H1 (cell line): Measurements from ENCODE around the gene NKAIN4. TPM values are rescaled to one million over a fixed set of nuclear protein-coding genes. Genes with fewer than 3 reads are reported as not detected.
A peak's percentile ranks its signal among the peaks of the same experiment; 100 is the strongest.

Experiments used
- CTCF ChIA-PET: fragments of 300-600 bp; sonication (Branson Sonifier 250); formaldehyde crosslinking; loops from one replicate; lab custom pipeline; 2021; ENCODE audit not compliant: partially characterized antibody; lab: Charles Lee
- POLR2A ChIA-PET: fragments of 300-600 bp; sonication (Branson Sonifier 250); formaldehyde crosslinking; loops from one replicate; lab custom pipeline; 2021; ENCODE audit warnings: inconsistent platforms; ENCODE audit not compliant: partially characterized antibody; lab: Charles Lee
- DNase-seq, 2 experiments: peaks; one replicate each; pipeline versions ENCODE4 v3.0.0 to v3.0.0-alpha.2; 2010 to 2022; ENCODE audit warnings: low spot score in 2 of 2, low read depth in 1 of 2, mixed read lengths in 1 of 2
- FAIRE-seq: peaks from 2 replicates; lab custom pipeline; 2011; peaks lifted over from hg19 to GRCh38; lab: Jason Lieb, UNC
- H2AFZ ChIP-seq: 2 replicates; pipeline ENCODE4 v1.8.1; 2012; ENCODE audit warnings: low read length, inconsistent platforms
- H2AK5ac ChIP-seq: 2 replicates; pipeline ENCODE4 v1.6.1; 2013; ENCODE audit warnings: low read depth, low read length
- H2BK120ac ChIP-seq: replicated peaks from 2 replicates; pipeline ENCODE3; 2013; ENCODE audit warnings: low read depth, low read length, inconsistent platforms
- H2BK12ac ChIP-seq: 2 replicates; pipeline ENCODE4 v1.6.1; 2013; ENCODE audit warnings: low read depth, low read length
- H2BK15ac ChIP-seq: 2 replicates; pipeline ENCODE4 v1.6.1; 2013; ENCODE audit warnings: low read length
- H2BK20ac ChIP-seq: 2 replicates; pipeline ENCODE4 v1.6.1; 2013; ENCODE audit warnings: low read length
- H2BK5ac ChIP-seq: 2 replicates; pipeline ENCODE4 v1.6.1; 2013; ENCODE audit warnings: low read depth, low read length
- H3K14ac ChIP-seq: 2 replicates; pipeline ENCODE4 v1.6.1; 2013; ENCODE audit warnings: inconsistent platforms; ENCODE audit not compliant: insufficient read length
- H3K18ac ChIP-seq: 2 replicates; pipeline ENCODE4 v1.6.1; 2013; ENCODE audit warnings: low read length; ENCODE audit errors: extremely low read depth
- H3K23ac ChIP-seq: 2 replicates; pipeline ENCODE4 v1.6.1; 2013; ENCODE audit warnings: inconsistent platforms; ENCODE audit not compliant: insufficient read length
- H3K23me2 ChIP-seq: 2 replicates; pipeline ENCODE4 v1.6.1; 2013; ENCODE audit warnings: low read depth, low read length
- H3K27ac ChIP-seq: 2 replicates; pipeline ENCODE4 v1.6.1; 2011; ENCODE audit warnings: low read depth, low read length, inconsistent platforms
- H3K27me3 ChIP-seq, 4 experiments: replicated peaks in 1 of 4; 1 replicate in 1 of 4; 2 replicates in 3 of 4; pipeline versions ENCODE4 v1.6.1 to v1.8.1; 2011 to 2013; ENCODE audit warnings: low read length in 3 of 4, mild to moderate bottlenecking in 3 of 4, inconsistent platforms in 2 of 4, mixed read lengths in 2 of 4, moderate library complexity in 1 of 4; ENCODE audit not compliant: control insufficient read depth in 3 of 4, insufficient read depth in 3 of 4; ENCODE audit errors: extremely low read depth in 1 of 4
- H3K36me3 ChIP-seq, 4 experiments: 2 replicates each; pipeline versions ENCODE4 v1.6.1 to v1.8.1; 2011 to 2013; ENCODE audit warnings: mild to moderate bottlenecking in 4 of 4, low read length in 3 of 4, moderate library complexity in 2 of 4, control low read depth in 1 of 4, inconsistent platforms in 1 of 4; ENCODE audit not compliant: insufficient read depth in 4 of 4, control insufficient read depth in 2 of 4
- H3K4ac ChIP-seq: replicated peaks from 2 replicates; pipeline ENCODE3; 2013; ENCODE audit warnings: low read length, low read depth, mixed read lengths, inconsistent platforms; ENCODE audit not compliant: insufficient read length
- H3K4me1 ChIP-seq, 4 experiments: replicated peaks in 1 of 4; 1 replicate in 1 of 4; 2 replicates in 3 of 4; pipeline versions ENCODE4 v1.6.1 to v1.8.1; 2011 to 2013; ENCODE audit warnings: low read length in 3 of 4, inconsistent platforms in 2 of 4, mixed read lengths in 1 of 4; ENCODE audit not compliant: insufficient read depth in 4 of 4, control insufficient read depth in 3 of 4
- H3K4me2 ChIP-seq, 2 experiments: 2 replicates each; pipeline versions ENCODE4 v1.6.1 to v1.8.1; 2011 to 2013; ENCODE audit warnings: low read depth in 2 of 2, low read length in 2 of 2, control low read depth in 1 of 2, inconsistent platforms in 1 of 2, mild to moderate bottlenecking in 1 of 2; ENCODE audit not compliant: insufficient read depth in 1 of 2
- H3K4me3 ChIP-seq, 4 experiments: fragments of 200-600, 300-600 bp in 1 of 4; sonication (generic), shearing (Covaris generic), sonication (Bioruptor Twin) in 1 of 4; 2 replicates each; pipeline versions ENCODE4 v1.5.1 to v1.8.1; 2011 to 2016; ENCODE audit warnings: low read length in 4 of 4, low read depth in 3 of 4, control low read depth in 2 of 4, inconsistent platforms in 2 of 4, mild to moderate bottlenecking in 2 of 4, mixed read lengths in 1 of 4, moderate library complexity in 1 of 4; ENCODE audit not compliant: insufficient read depth in 2 of 4; ENCODE audit errors: extremely low read depth in 1 of 4
- H3K56ac ChIP-seq: replicated peaks from 2 replicates; pipeline ENCODE3; 2013; ENCODE audit warnings: low read depth, mild to moderate bottlenecking, mixed read lengths, low read length, inconsistent platforms; ENCODE audit not compliant: insufficient read length
- H3K79me1 ChIP-seq: 2 replicates; pipeline ENCODE4 v1.6.1; 2013; ENCODE audit warnings: low read depth, low read length, control low read depth
- H3K79me2 ChIP-seq, 2 experiments: 2 replicates each; pipeline versions ENCODE4 v1.6.1 to v1.8.1; 2012 to 2013; ENCODE audit warnings: low read length in 2 of 2, mild to moderate bottlenecking in 2 of 2, inconsistent platforms in 1 of 2; ENCODE audit not compliant: insufficient read depth in 2 of 2, control insufficient read depth in 1 of 2
- H3K9ac ChIP-seq, 4 experiments: replicated peaks in 1 of 4; 1 replicate in 1 of 4; 2 replicates in 3 of 4; pipeline versions ENCODE4 v1.6.1 to v1.8.1; 2011 to 2013; ENCODE audit warnings: low read depth in 3 of 4, low read length in 3 of 4, control low read depth in 2 of 4, mild to moderate bottlenecking in 2 of 4, moderate library complexity in 2 of 4, inconsistent platforms in 1 of 4; ENCODE audit errors: extremely low read depth in 1 of 4
- H3K9me3 ChIP-seq, 2 experiments: 2 replicates each; pipeline versions ENCODE4 v1.6.1 to v1.8.1; 2012 to 2013; ENCODE audit warnings: mild to moderate bottlenecking in 2 of 2, moderate library complexity in 2 of 2, control low read depth in 1 of 2, inconsistent platforms in 1 of 2, low read depth in 1 of 2, low read length in 1 of 2, mixed read lengths in 1 of 2; ENCODE audit not compliant: insufficient read depth in 2 of 2
- H4K20me1 ChIP-seq, 2 experiments: replicated peaks in 1 of 2; 2 replicates each; pipeline versions ENCODE3 to v1.8.1; 2011 to 2013; ENCODE audit warnings: inconsistent platforms in 2 of 2, low read length in 2 of 2, mild to moderate bottlenecking in 1 of 2; ENCODE audit not compliant: insufficient read depth in 2 of 2, control insufficient read depth in 1 of 2
- H4K5ac ChIP-seq: 2 replicates; pipeline ENCODE4 v1.6.1; 2013; ENCODE audit warnings: low read length, low read depth, mixed read lengths, inconsistent platforms; ENCODE audit not compliant: insufficient read length
- H4K8ac ChIP-seq: 2 replicates; pipeline ENCODE4 v1.8.0; 2013; ENCODE audit warnings: mild to moderate bottlenecking, moderate library complexity, low read length, inconsistent platforms; ENCODE audit not compliant: insufficient read depth; ENCODE audit errors: extremely low read depth
- H4K91ac ChIP-seq: replicated peaks from 2 replicates; pipeline ENCODE3; 2013; ENCODE audit warnings: low read length, mixed read lengths, inconsistent platforms; ENCODE audit not compliant: insufficient read length
- CTCF ChIP-seq, 3 experiments: IDR thresholded peaks; 1 replicate in 2 of 3; 2 replicates in 1 of 3; pipeline versions ENCODE4 v1.5.1 to v1.6.1; 2011; ENCODE audit warnings: low read length in 3 of 3, mild to moderate bottlenecking in 3 of 3, inconsistent platforms in 2 of 3, low read depth in 1 of 3, moderate library complexity in 1 of 3; ENCODE audit not compliant: insufficient read depth in 1 of 3; ENCODE audit errors: control extremely low read depth in 1 of 3
- HDAC2 ChIP-seq, 2 experiments: fragments of 300-600 bp in 1 of 2; sonication (generic) in 1 of 2; IDR thresholded peaks; 2 replicates each; pipeline ENCODE4 v1.6.1; 2011 to 2012; ENCODE audit warnings: low read depth in 2 of 2, low read length in 2 of 2, mild to moderate bottlenecking in 2 of 2, moderate library complexity in 2 of 2, borderline replicate concordance in 1 of 2, inconsistent platforms in 1 of 2
- POLR2AphosphoS5 ChIP-seq: IDR thresholded peaks from 2 replicates; pipeline ENCODE4 v1.6.1; 2011; ENCODE audit warnings: low read depth, low read length
- RAD21 ChIP-seq, 2 experiments: IDR thresholded peaks in 1 of 2; conservative IDR thresholded peaks in 1 of 2; 2 replicates each; pipeline ENCODE4 v1.6.1; 2011; ENCODE audit warnings: low read depth in 2 of 2, low read length in 2 of 2, improper control_type of control experiment in 1 of 2, inconsistent platforms in 1 of 2, mild to moderate bottlenecking in 1 of 2, moderate library complexity in 1 of 2
- ZNF274 ChIP-seq: IDR thresholded peaks from 2 replicates; pipeline ENCODE4 v1.7.0; 2012; ENCODE audit warnings: low read length, borderline replicate concordance; ENCODE audit errors: extremely low read depth
- WGBS, 2 experiments: shearing (Covaris generic) in 1 of 2; methylation state at CpG; one replicate each; pipeline versions ENCODE4 v1.1.6 to v1.1.7; 2013 to 2015; ENCODE audit warnings: low lambda C conversion rate in 2 of 2, mixed read lengths in 2 of 2, inconsistent platforms in 1 of 2, low coverage in 1 of 2, missing lambda C conversion rate in 1 of 2; ENCODE audit not compliant: insufficient replicate concordance in 2 of 2, insufficient coverage in 1 of 2, insufficient read length in 1 of 2; ENCODE audit errors: extremely low coverage in 1 of 2, missing lambda C conversion rate in 1 of 2; 5-methylcytosine and 5-hydroxymethylcytosine counted together
- polyA plus RNA-seq, 7 experiments: library from polyadenylated mRNA; depleted of rRNA in 3 of 7; stranded (reverse) in 5 of 7; unstranded in 2 of 7; fragments of >200 nt in 5 of 7; fragments of 200-250 nt in 2 of 7; gene quantifications; 1 replicate in 5 of 7; 2 replicates in 1 of 7; 4 replicates in 1 of 7; pipeline versions ENCODE4 v1.2.1 to v1.2.3, GENCODE V29; 2011 to 2013; ENCODE audit warnings: missing spikeins in 2 of 7, mixed read lengths in 2 of 7
- total RNA-seq: library from RNA; stranded (reverse); fragmentation: NEBNext Ultra II Directional; extraction: Animal tissue kit (Norgen Biotek cat#: 25700); gene quantifications from 2 replicates; pipeline ENCODE4 v1.2.1, GENCODE V29; 2021

NKAIN4 gene
- total and polyA plus RNA-seq, 2 of the 8 experiments (the other 6 are each of a cell fraction or from before 2014, with no cell fraction given): 6.9 to 17.0 TPM

- no peak overlapping the region for H3K9ac ChIP-seq
- CTCF ChIA-PET: interaction anchor here (0.9 to 11.0 kb wide), 5 partner anchors 11 to 41 kb away, joined by 3 to 63 read pairs (median 6); no protein-coding TSS in a partner anchor
- no peak for DNase-seq
These were observed 11.7 kb upstream of the NKAIN4 start for GRCh38 chr20:63265891-63266515.

More at GRCh38 chr20:63265891-63266515, 11.7 kb upstream of the NKAIN4 start:
- H2BK5ac ChIP-seq: no peak overlapping the region
- H4K8ac ChIP-seq: 0 out of 2 replicates have a peak overlapping the region, but pooled peaks have one; percentile 46
- peaks cover 2 to 3% of the 10 kb centered on the region in 2 experiments for H4K20me1 ChIP-seq
- H2BK12ac ChIP-seq: no peak overlapping the region
- TF ChIP-seq RAD21 (IDR thresholded peaks at IDR 0.05 in 1 of 2, conservative IDR thresholded peaks at IDR 0.05 in 1 of 2; ENCODE audit: low read depth in 2 of 2, low read length in 2 of 2) (no peak), POLR2AphosphoS5 (no peak), CTCF (IDR thresholded peaks at IDR 0.05; ENCODE audit: control extremely low read depth in 1 of 3, insufficient read depth in 1 of 3, low read depth in 1 of 3, low read length in 3 of 3) (no peak), HDAC2 (IDR thresholded peaks at IDR 0.05; ENCODE audit: borderline replicate concordance in 1 of 2, low read depth in 2 of 2, low read length in 2 of 2) (no peak), ZNF274 (no peak)
- no peak overlapping the region for H3K27ac ChIP-seq
- no peak overlapping the region for H2BK15ac ChIP-seq
- no peak overlapping the region for H3K4ac ChIP-seq
- H3K4me1 ChIP-seq: peaks cover 0 to 2% (median 0%) of the 10 kb centered on the region in 4 experiments; a peak in 2 of 7 replicates
- H2AFZ ChIP-seq: no peak overlapping the region
- H3K23ac ChIP-seq: no peak overlapping the region
- no peaks in the 10 kb centered on the region for H3K79me1 ChIP-seq
- no peak overlapping the region for H3K56ac ChIP-seq
- no peaks in the 10 kb centered on the region for H3K36me3 ChIP-seq
- no peaks in the 10 kb centered on the region for H3K9me3 ChIP-seq
- 0 out of 2 replicates have a peak overlapping the region, but pooled peaks have one; percentile 18 for H2BK20ac ChIP-seq
- no peaks in the 10 kb centered on the region for H3K23me2 ChIP-seq
- POLR2A ChIA-PET: interaction anchor here (1.6 to 1.8 kb wide), 2 partner anchors 11 to 15 kb away, joined by 3 to 4 read pairs; no protein-coding TSS in a partner anchor
- H2BK120ac ChIP-seq: no peak overlapping the region
- no peak for FAIRE-seq
- H3K4me2 ChIP-seq: no peak overlapping the region
- H3K79me2 ChIP-seq: no peaks in the 10 kb centered on the region
- H4K91ac ChIP-seq: no peak overlapping the region
- H3K18ac ChIP-seq: no peak overlapping the region
- H2AK5ac ChIP-seq: no peak overlapping the region
- no peak overlapping the region for H3K4me3 ChIP-seq
- no peak overlapping the region for H4K5ac ChIP-seq
- H3K27me3 ChIP-seq: peaks cover 0 to 2% (median 0%) of the 10 kb centered on the region in 4 experiments; a peak in 2 of 7 replicates
- 82% methylated on average over 12 of the region's 12 CpGs; no CpG with 5 or more reads in 1 of the 2 experiments for WGBS, 2 experiments
- H3K14ac ChIP-seq: no peak overlapping the region
